GM18858 (cell line): ENCODE measurements around the gene KLHDC7A.

Experiments used
- ATAC-seq: cut with Tn5 transposase; IDR thresholded peaks from one replicate; pipeline ENCODE4 v1.9.1; 2021; ENCODE audit not compliant: unreplicated experiment

KLHDC7A gene

GRCh38 chr1:18470671-18471355 is 9.9 kb upstream of the KLHDC7A start:
- ATAC-seq = no peak

DNA sequence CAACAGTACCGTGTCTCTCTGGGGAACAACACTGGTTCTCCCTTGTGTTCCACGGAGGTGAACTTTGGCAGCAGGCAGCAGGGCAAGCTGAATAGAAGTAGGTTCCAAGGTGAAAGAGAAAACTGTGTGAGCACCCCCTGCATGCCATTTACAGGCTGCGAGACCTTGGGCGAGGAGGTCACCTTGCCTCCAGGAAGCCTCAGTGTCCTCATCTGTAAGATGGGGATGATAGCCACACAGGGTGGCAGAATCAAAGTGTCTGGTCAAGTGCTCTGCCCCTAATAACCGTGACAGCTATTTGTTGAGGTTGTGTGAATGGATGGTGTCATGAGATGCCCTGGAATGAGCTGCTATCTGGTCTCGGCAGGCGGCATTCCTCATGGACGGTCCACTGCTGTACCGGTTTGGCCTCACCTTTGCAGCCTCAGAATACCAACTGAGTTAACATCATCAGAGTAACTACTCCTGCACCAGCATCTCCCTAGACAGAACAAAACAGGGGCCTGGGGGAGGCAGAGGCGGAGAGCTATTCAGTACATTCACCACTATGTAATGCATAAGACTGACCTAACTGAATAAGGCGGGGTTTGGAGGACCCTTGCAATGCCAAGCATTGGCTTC is 7.4 kb upstream of the KLHDC7A start:
- ATAC-seq = no peak

GRCh38 chr1:18474559-18475175 is 6.1 kb upstream of the KLHDC7A start:
- no peak for ATAC-seq

DNA sequence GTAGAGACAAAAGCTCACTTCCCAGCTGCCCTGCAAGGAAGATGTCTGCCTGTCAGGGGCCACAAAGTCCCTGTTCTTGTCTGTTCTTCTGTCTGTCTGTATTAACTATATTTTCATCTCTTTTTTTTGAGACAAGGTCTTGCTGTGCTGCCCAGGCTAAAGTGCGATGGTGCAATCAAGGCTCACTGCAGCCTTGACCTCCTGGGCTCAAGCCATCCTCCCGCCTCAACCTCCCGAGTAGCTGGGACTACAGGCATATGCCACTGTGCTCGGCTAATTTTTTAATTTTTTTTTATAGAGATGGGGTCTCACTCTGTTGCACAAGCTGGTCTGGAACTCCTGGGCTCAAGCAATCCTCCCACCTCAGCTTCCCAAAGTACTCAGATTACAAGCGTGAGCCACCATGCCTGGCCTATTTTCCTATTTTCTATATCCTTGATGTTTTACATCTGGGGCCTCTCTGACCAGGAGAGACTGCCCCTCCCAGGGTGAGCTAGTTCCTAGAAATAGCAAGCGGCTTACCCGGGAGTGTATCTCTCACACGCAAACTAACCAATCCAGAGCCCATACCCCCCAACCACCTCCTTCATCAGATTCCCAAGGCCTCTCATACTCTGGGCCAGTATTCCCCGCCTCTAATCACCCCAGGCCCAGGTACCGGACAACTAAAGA is 5.4 kb upstream of the KLHDC7A start:
- ATAC-seq = no peak

DNA sequence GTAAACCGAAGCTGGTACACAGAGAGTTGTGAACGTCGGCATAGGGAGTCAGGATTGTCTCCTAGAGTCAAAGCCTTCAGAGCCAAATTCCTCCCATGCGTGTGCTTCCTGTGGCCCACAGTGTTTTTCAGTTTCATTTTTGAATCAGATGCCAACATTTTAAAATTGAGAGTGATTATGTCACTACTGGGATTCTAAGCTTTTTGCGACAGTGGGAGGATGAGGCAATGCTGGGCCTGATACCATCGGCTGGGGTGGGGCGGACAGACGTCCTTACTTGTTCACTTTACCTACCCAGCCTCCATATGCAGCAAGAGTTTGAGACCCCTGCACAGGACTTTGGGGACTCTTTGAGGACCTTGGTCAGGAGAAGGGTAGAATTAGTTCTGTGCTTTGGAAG is 1.3 kb upstream of the KLHDC7A start:
- ATAC-seq = no peak

DNA sequence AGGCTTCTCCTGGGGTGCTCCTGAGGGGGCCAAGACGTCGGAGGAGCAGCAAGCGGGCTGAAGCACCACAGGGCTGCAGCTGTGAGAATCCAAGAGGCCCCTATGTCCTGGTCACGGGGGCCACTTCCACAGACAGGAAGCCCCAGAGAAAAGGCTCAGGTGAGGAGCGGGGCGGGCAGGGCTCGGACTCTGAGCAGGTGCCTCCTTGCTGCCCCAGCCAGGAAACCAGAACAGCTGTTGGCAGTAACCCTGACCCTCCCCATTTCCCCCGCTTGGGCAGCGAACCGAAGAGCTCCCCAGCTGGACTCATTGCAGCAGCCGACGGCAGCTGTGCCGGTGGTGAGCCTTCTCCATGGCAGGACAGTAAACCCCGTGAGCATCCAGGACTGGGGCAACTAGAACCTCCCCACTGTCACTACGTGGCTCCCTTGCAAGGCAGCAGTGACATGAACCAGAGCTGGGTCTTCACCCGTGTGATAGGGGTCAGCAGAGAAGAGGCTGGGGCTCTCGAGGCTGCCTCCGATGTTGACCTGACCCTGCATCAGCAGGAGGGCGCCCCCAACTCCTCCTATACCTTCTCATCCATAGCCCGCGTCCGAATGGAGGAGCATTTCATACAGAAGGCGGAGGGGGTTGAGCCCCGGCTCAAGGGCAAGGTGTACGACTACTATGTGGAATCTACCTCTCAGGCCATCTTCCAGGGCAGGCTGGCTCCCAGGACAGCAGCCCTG is 625 bp downstream of the KLHDC7A start:
- ATAC-seq = no peak

DNA sequence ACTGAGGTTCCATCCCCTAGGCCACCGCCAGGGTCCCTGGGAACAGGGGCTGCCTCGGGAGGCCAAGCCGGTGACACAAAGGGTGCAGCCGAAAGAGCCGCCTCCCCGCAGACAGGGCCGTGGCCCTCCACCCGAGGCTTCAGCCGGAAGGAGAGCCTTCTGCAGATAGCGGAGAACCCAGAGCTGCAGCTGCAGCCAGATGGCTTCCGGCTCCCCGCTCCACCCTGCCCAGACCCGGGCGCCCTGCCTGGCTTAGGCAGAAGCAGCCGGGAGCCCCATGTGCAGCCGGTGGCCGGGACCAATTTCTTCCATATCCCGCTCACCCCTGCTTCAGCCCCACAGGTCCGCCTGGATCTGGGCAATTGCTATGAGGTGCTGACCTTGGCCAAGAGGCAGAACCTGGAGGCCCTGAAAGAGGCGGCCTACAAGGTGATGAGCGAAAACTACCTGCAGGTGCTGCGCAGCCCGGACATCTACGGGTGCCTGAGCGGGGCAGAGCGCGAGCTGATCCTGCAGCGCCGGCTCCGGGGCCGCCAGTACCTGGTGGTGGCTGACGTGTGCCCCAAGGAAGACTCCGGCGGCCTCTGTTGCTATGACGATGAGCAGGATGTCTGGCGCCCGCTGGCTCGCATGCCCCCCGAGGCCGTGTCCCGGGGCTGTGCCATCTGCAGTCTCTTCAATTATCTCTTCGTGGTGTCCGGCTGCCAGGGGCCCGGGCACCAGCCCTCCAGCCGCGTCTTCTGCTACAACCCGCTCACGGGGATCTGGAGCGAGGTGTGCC is 1.4 kb downstream of the KLHDC7A start:
- ATAC-seq = no peak

DNA sequence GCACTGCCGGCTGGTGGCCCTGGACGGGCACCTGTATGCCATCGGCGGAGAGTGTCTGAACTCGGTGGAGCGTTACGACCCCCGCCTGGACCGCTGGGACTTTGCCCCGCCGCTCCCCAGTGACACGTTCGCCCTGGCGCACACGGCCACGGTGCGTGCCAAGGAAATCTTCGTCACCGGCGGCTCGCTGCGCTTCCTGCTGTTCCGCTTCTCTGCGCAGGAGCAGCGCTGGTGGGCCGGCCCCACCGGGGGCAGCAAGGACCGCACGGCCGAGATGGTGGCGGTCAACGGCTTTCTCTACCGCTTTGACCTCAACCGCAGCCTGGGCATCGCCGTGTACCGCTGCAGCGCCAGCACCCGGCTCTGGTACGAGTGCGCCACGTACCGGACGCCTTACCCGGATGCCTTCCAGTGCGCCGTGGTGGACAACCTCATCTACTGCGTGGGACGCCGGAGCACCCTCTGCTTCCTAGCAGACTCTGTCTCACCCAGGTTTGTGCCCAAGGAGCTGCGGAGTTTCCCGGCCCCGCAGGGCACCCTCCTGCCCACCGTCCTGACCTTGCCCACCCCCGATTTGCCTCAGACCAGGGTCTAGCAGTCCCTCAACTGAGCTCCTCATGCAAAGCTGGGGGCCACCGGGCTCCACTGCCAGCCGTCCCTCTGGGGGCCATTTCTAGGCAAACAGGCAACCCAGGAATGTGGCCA is 2.1 kb downstream of the KLHDC7A start:
- no peak for ATAC-seq

DNA sequence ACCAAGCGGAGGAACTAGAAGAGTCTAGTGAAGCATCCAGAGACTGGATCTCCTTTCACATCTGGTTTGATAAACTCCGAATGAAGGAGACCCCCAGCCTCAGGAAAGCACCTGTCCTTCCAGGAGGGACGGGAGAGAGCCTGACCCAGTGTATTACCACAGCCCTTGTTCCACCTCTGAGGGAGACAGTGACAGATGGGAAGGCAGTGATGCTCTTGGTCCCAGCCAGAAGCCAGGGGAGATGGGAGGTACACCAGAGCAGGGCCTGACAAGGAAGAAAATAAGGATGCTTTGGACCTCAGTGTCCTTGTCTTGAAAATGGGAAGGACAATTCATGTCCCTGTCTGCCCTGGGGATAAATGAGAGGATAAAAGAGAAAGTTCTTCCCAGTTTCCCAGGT is 3.5 kb downstream of the KLHDC7A start:
- ATAC-seq = no peak

DNA sequence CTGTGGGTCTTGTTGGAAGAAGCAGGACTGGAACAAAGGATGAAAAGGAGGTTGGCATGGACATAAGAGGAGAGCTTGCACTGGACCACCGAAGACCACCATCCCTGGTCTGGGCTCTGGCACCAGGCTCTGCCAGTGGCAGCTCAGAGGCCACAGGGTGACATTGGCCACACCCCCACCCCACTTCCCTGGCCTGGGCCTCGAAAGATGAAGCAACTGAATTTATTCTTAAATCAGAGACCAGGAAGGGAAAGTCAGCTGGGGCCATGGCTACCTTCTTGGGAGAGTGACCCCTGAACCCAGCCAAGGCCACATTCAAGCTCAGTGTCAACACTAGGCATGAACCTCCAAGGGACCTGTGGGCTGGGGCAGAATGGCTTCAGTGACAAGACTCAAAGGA is 4.0 kb downstream of the KLHDC7A start:
- ATAC-seq = no peak

DNA sequence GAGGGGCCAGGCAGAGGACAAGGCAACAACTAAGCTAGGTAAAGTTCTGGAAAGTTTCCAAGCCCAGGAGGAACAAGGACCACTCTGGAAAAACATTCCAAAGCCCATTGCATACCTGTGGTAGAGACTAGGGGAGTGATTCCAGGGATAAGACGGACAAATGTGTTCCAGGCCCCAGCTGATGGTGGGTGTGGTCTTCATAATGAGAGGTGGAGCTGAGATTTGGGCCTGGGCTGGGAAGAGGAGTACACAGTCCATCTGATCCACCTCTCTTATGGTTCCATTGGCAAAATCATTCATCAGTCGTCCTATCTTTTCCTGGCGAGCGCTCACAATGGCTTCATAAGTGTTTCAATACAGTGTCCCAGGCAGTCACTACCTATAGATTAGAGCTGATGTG is 4.5 kb downstream of the KLHDC7A start:
- no peak for ATAC-seq

- ATAC-seq = no peak
These were observed 5.5 kb downstream of the KLHDC7A start for GRCh38 chr1:18486195-18486594.

DNA sequence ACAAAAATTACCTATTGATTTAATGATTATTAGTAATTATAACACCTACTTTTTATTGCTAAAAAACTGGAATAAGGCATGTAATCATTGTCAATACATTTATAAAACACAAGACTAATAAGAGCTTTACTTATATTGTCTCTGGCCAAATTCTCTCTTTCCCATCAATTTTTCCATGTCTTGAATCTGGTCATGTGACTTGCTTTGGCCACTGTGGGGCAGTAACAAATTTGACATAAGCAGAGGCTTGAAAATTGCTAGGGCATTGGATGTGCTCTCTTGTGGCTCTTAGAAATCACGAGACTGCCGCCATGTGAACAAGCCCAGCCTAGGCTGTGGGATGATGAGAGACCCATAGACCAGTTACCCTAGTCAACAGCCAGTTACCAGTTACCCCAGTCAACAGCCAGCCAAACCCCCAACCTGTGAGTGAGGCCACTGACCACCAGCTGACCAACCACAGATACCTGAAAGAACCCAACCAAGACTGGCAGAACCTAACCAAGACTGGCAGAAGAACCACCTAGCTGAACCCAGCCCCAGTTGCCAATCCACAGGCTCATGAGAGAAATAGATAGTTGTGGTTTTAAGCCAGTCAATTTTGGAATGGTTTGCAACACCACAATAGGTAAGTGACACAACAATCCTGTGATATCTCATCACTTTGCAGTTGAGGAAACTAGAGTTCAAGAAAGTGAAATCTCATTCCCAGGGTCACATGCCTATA is 8.8 kb downstream of the KLHDC7A start:
- no peak for ATAC-seq

GRCh38 chr1:18491168-18491567 is 10.4 kb downstream of the KLHDC7A start:
- no peak for ATAC-seq

DNA sequence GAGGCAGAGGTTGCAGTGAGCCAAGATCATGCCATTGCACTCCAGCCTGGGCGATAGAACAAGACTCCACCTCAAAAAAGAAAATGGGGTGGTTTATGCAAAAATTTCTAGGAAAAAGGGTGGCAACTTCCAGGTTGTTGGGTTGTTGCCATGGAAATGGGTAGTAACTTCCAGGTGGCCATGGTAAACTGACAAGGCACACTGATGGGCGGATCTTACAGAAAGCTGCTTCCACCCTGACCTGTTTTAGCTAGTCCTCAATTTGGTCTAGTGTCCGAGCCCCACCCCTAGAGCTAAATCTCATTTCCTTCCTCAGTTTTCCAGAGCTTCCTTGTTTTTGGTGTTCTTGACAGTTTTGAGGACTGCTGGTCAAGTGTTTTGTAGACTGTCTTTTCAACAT is 13.6 kb downstream of the KLHDC7A start:
- no peak for ATAC-seq

DNA sequence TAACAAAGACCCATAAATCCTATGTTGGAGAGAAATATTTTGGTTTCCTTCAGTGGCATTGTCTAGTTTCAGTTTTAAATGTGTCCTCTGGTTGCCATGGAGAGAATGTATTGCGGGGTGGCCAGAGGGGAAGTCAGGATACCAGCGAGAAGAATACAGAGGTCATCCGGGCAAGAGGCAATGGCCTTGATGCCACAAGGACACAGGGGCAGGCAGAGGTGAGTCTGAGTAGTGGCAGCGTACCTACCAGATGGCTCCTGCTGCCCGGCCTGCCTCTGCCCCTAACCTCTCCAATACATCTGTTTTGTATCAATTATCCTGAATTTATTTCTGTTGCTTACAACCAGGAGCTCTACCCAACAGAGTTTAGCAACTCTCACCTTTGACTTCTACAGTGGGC is 14.9 kb downstream of the KLHDC7A start:
- no peak for ATAC-seq

GRCh38 chr1:18496056-18496455 is 15.3 kb downstream of the KLHDC7A start:
- ATAC-seq = no peak

- ATAC-seq = no peak
These were observed 15.9 kb downstream of the KLHDC7A start for GRCh38 chr1:18496497-18497235.

DNA sequence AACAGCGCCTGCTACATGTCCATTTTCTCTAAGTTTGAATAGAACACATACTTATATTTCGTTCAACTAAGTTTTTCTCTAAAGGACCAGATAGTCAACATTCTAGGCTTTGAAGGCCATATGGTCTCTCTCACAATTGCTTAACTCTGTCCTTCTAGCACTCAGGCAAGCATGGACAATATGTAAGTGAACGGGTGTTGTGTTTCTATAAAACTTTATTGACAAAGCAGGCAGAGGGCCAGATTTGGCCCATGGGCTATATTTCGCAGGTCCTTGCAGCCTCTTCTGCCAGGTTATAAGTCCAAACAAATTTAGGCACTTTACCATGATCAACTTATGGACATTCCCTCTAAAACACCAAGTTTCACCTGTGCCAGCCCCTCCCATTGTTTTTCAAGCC is 21.1 kb downstream of the KLHDC7A start:
- ATAC-seq = no peak
